ENCODE results near the gene LHFPL2. TPM values are rescaled to one million over a fixed set of nuclear protein-coding genes. Genes with fewer than 3 reads are reported as not detected.
A peak's percentile ranks its signal among the peaks of the same experiment; 100 is the strongest.

Gene LHFPL2
- total and polyA plus RNA-seq, 12 donors: 2.4 to 14.9 (median 5.1) TPM

DNA sequence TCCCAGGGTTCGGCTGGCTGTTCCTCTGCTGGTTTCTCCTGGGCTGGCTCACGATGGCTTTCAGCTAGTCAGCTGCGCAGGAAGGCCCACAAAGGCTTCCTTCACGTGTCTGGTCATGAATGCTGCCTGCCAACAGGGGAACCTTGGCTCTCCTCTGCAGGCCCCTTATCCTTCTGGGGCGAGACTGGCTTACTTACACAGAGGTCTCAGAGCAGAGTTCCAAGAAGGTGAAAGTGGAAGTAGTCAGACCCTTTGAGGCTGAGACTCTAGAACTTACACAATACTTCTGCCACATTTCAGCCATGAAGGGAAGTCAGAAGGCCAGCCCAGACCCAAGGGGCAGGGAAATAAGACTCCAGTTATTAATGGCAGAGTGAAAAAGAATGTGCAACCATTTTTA is 99.5 kb downstream of the LHFPL2 start:
- H3K36me3 ChIP-seq: no peaks in the 10 kb centered on the region
- peak overlapping the region in 9 of 10 donors; percentile 60 to 90 (median 85) for H3K27ac ChIP-seq
- DNase-seq (no peak), ATAC-seq (peak in 7 of 8 donors; percentile 2 to 55 (median 7))
- 57 to 65% methylated on average over 5 of the region's 5 CpGs for WGBS, 2 donors
- no peaks in the 10 kb centered on the region for H3K9me3 ChIP-seq
- no peaks in the 10 kb centered on the region for H3K27me3 ChIP-seq
- H3K4me3 ChIP-seq: peak overlapping the region in 1 of 10 donors; percentile 22
- TF ChIP-seq, protein P1, sequence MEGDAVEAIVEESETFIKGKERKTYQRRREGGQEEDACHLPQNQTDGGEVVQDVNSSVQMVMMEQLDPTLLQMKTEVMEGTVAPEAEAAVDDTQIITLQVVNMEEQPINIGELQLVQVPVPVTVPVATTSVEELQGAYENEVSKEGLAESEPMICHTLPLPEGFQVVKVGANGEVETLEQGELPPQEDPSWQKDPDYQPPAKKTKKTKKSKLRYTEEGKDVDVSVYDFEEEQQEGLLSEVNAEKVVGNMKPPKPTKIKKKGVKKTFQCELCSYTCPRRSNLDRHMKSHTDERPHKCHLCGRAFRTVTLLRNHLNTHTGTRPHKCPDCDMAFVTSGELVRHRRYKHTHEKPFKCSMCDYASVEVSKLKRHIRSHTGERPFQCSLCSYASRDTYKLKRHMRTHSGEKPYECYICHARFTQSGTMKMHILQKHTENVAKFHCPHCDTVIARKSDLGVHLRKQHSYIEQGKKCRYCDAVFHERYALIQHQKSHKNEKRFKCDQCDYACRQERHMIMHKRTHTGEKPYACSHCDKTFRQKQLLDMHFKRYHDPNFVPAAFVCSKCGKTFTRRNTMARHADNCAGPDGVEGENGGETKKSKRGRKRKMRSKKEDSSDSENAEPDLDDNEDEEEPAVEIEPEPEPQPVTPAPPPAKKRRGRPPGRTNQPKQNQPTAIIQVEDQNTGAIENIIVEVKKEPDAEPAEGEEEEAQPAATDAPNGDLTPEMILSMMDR (IDR thresholded peaks at IDR 0.05): no peak
- intact Hi-C loops (cut with DNase I): loop anchor here in 7 of 10 donors (5.0 to 10.0 kb wide), 6 partner anchors 46 to 416 kb away; partner anchors contain the start of gene LHFPL2 (in 5 of the 7)
- H3K4me1 ChIP-seq: peaks cover 9 to 80% (median 61%) of the 10 kb centered on the region in 9 donors

DNA sequence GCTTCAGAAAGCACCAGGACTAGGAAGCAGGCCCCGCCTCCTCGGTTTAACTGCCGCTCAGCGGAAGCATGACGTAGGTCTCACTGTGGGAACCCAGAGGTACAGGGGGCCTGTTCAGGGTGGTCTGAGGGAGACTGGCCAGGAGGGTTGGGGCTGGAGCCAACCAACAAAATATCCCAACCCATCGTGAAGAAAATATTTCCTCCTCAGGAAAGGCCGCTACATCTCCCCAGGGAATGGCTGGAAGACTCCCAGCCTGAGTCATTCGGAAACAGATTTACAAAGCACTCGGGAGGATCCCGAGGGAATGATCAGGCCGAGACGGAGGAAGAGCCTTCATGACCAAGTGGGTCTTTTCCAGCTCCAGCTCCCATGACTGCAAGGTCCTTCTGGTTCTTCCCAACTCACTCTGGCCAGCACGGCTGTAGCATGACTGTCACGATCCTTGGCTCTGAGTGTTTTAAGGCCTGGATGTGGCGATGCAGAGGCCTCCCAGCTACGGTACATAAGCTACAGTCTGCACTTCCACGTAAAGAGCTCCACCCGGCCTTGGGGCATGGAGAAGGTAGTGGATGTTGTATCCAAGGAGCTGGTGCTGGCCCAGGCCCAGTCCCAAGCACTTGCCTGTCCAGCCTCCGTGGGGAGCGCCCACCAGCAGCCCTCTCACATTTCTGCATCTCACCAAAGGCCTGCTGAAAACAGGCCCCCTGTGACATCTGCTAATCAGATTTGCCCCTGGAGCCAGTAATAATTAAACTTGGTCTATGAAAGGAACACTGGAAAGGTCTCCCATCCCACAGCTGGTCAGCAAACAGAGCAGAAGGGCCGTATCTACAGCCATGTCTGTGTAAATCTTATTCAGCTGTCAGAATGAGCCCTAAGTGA is 100.6 kb downstream of the LHFPL2 start:
- Histone ChIP-seq H3K4me3 (peak overlapping the region in 1 of 10 donors; percentile 22), H3K4me1 (peaks cover 11 to 79% (median 54%) of the 10 kb centered on the region in 9 donors), H3K9me3 (no peaks in the 10 kb centered on the region), H3K27ac (peak overlapping the region; percentile 60 to 90 (median 84)), H3K36me3 (no peaks in the 10 kb centered on the region), H3K27me3 (no peaks in the 10 kb centered on the region)
- peak; percentile 90 to 95 (median 92) for ATAC-seq
- 44 to 45% methylated on average over 21 of the region's 21 CpGs for WGBS, 2 donors
- DNase-seq: peak; percentile 84 to 96
- intact Hi-C loops (cut with DNase I): loop anchor here in 7 of 10 donors (5.0 to 10.0 kb wide), 6 partner anchors 47 to 417 kb away; partner anchors contain the start of gene LHFPL2 (in 5 of the 7)
- TF ChIP-seq, protein P1 (IDR thresholded peaks at IDR 0.05): no peak

DNA sequence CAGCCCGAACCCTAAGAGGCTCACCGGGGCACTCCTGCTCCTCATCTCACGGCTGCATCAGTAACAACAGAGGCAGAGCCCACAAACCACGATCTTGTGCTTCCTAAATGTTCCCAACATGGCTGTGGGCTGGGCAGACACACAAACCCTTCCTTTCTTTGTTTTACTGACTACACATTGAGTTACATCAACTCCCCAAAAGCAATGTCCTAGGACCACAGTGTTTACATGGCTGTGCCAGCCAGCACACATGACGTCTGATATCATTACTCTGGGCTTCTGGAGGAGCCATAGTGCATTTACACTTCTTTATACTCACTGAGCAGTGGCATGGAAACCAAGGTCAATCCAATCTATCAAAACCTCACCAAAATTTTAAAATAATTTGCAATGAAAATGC is 101.4 kb downstream of the LHFPL2 start:
- H3K36me3 ChIP-seq: no peaks in the 10 kb centered on the region
- ATAC-seq (peak in 3 of 8 donors; percentile 0 to 27 (median 1)), DNase-seq (no peak)
- intact Hi-C loops (cut with DNase I): loop anchor here in 7 of 10 donors (5.0 to 10.0 kb wide), 6 partner anchors 48 to 418 kb away; partner anchors contain the start of gene LHFPL2 (in 5 of the 7)
- H3K9me3 ChIP-seq: no peaks in the 10 kb centered on the region
- no peaks in the 10 kb centered on the region for H3K27me3 ChIP-seq
- H3K27ac ChIP-seq: peak overlapping the region; percentile 60 to 90 (median 84)
- 68 to 70% methylated on average over 5 of the region's 5 CpGs for WGBS, 2 donors
- TF ChIP-seq, protein P1 (IDR thresholded peaks at IDR 0.05): no peak
- peaks cover 11 to 84% (median 54%) of the 10 kb centered on the region in 9 donors for H3K4me1 ChIP-seq
- H3K4me3 ChIP-seq: no peak overlapping the region

DNA sequence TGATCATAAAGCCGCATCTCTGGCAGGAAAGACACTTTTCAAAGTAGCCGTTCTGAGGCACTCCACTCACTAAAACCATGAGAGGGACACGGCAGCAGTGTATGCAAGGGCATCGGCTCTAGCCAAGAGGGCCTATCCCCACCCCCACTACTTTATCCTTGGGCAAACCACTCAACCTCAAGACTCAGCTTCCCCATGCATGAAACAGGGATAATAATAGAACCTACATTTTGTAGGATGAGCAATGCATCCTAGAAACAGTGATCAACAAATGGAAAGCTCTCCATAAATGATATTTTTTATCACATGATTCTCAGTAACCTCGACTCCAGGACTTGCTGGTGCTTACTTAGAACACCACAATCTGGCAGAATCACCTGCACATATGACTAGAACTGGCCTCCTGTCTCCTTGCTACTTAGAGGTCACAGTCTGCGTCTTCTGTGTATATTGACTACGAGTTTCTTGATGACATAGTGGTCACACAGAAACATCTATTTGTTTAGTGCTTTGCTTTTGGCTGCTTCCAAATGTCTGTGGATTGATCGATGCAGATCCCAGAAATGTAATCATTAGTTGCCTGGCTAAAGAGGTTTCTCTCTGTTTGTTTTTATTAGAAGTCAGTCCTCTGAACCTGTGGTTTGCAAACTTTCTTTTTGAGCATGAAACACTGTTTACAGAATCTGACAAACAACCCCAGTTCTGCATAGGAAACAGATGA is 102.1 kb downstream of the LHFPL2 start:
- 91 to 94% methylated on average over 8 of the region's 8 CpGs for WGBS, 2 donors
- Histone ChIP-seq H3K4me1 (peaks cover 11 to 91% (median 57%) of the 10 kb centered on the region in 9 donors), H3K9me3 (no peaks in the 10 kb centered on the region), H3K4me3 (no peak overlapping the region), H3K27ac (peak overlapping the region; percentile 60 to 90 (median 84)), H3K27me3 (no peaks in the 10 kb centered on the region), H3K36me3 (no peaks in the 10 kb centered on the region)
- no peak for DNase-seq
- TF ChIP-seq, protein P1 (IDR thresholded peaks at IDR 0.05): no peak
- ATAC-seq: no peak
- intact Hi-C loops (cut with DNase I): loop anchor here in 7 of 10 donors (5.0 to 10.0 kb wide), 6 partner anchors 48 to 418 kb away; partner anchors contain the start of gene LHFPL2 (in 5 of the 7)
